ENCODE results near the gene PCMT1. TPM values are rescaled to one million over a fixed set of nuclear protein-coding genes. Genes with fewer than 3 reads are reported as not detected.

PCMT1 gene
- total and polyA plus RNA-seq, 9 of the 15 experiments (the other 6 are each of a cell fraction or from before 2014, with no cell fraction given): 217 to 541 (median 327) TPM

- TF ChIP-seq ADNP (tag; IDR thresholded peaks at IDR 0.05): no peak
- 0 out of 2 replicates have a peak, but pooled peaks have one; percentile 16 for TF ChIP-seq MITF (IDR thresholded peaks at IDR 0.05)
- no peak for TF ChIP-seq PATZ1 (CRISPR knock-in tag; IDR thresholded peaks at IDR 0.05; ENCODE audit: borderline replicate concordance)
- TF ChIP-seq PRDM10 (IDR thresholded peaks at IDR 0.05; ENCODE audit: partially characterized antibody): peak; percentile 50
- peak; percentile 93 to 97 for TF ChIP-seq MAZ (CRISPR knock-in tag; conservative IDR thresholded peaks at IDR 0.05 in 1 of 2, IDR thresholded peaks at IDR 0.05 in 1 of 2)
- TF ChIP-seq MCM2 (IDR thresholded peaks at IDR 0.05; ENCODE audit: low read depth): no peak
- TF ChIP-seq HDAC6 (IDR thresholded peaks at IDR 0.05; ENCODE audit: low read depth, low read length): 0 out of 2 replicates have a peak, but pooled peaks have one; percentile 49
- no peak for TF ChIP-seq MIER1 (IDR thresholded peaks at IDR 0.05; ENCODE audit: low read depth)
- no peak for TF ChIP-seq SIRT6 (IDR thresholded peaks at IDR 0.05; ENCODE audit: low read depth, low read length)
- TF ChIP-seq GABPB1 (CRISPR knock-in tag; IDR thresholded peaks at IDR 0.05): peak; percentile 97
- TF ChIP-seq NRF1 (conservative IDR thresholded peaks at IDR 0.05 in 1 of 2, IDR thresholded peaks at IDR 0.05 in 1 of 2): peak; percentile 80 to 84
- no peak for TF ChIP-seq GABPB2 (CRISPR knock-in tag; conservative IDR thresholded peaks at IDR 0.05)
- no peak for TF ChIP-seq ZSCAN32 (CRISPR knock-in tag; IDR thresholded peaks at IDR 0.05)
- TF ChIP-seq E2F4 (CRISPR knock-in tag; IDR thresholded peaks at IDR 0.05; ENCODE audit: low read depth): peak; percentile 52; the same call in 1 of the 2 replicates
- TF ChIP-seq IFI16 (CRISPR knock-in tag; IDR thresholded peaks at IDR 0.05): no peak
Observed at GRCh38 chr6:149717588-149718458, 31.7 kb upstream of the PCMT1 start, which contains the start of gene LATS1 (continued).
